OCI-LY1 (cell line): ENCODE data around the gene NOP53.

ENCODE experiments used
- H2AFZ ChIP-seq: fragments of 200-600 bp; sonication (generic), shearing (Covaris generic); 2 replicates; pipeline ENCODE4 v1.6.0; 2014; ENCODE audit warnings: antibody characterized with exemption, mild to moderate bottlenecking, low read length
- H3F3A ChIP-seq: fragments of 200-600 bp; sonication (generic), shearing (Covaris generic); 2 replicates; pipeline ENCODE4 v1.6.0; 2014; ENCODE audit warnings: mild to moderate bottlenecking, antibody characterized with exemption, low read length, moderate library complexity; ENCODE audit not compliant: insufficient read depth
- H3K27ac ChIP-seq: fragments of 200-600 bp; sonication (generic); 2 replicates; pipeline ENCODE4 v1.5.1; 2014; ENCODE audit warnings: low read length, mixed run types, mild to moderate bottlenecking, low read depth; ENCODE audit not compliant: poor library complexity, severe bottlenecking
- H3K27me3 ChIP-seq: fragments of 200-600 bp; sonication (generic); 2 replicates; pipeline ENCODE4 v1.6.0; 2014; ENCODE audit warnings: antibody characterized with exemption, mild to moderate bottlenecking, low read length, moderate library complexity; ENCODE audit not compliant: insufficient read depth
- H3K36me3 ChIP-seq: fragments of 200-600 bp; sonication (generic); 2 replicates; pipeline ENCODE4 v1.6.1; 2014; ENCODE audit warnings: mild to moderate bottlenecking, antibody characterized with exemption, low read length, moderate library complexity, mixed read lengths; ENCODE audit not compliant: insufficient read depth
- H3K4me1 ChIP-seq: fragments of 200-600 bp; sonication (generic); 2 replicates; pipeline ENCODE4 v1.5.1; 2014; ENCODE audit warnings: mild to moderate bottlenecking, low read length, moderate library complexity; ENCODE audit not compliant: insufficient read depth, severe bottlenecking
- H3K4me2 ChIP-seq: fragments of 200-600 bp; sonication (generic), shearing (Covaris generic); 2 replicates; pipeline ENCODE4 v1.6.1; 2014; ENCODE audit warnings: low read length
- H3K4me3 ChIP-seq: fragments of 200-600 bp; sonication (generic); 2 replicates; pipeline ENCODE4 v1.5.1; 2014; ENCODE audit warnings: low read length, low read depth, mild to moderate bottlenecking, mixed read lengths; ENCODE audit not compliant: poor library complexity, severe bottlenecking
- H3K79me2 ChIP-seq: fragments of 200-600 bp; shearing (Covaris generic); 2 replicates; pipeline ENCODE4 v1.6.1; 2016; ENCODE audit warnings: mixed run types, low read length, mixed read lengths; ENCODE audit not compliant: insufficient read depth
- H3K9ac ChIP-seq: fragments of 200-600 bp; sonication (generic), shearing (Covaris generic); 2 replicates; pipeline ENCODE4 v1.6.1; 2014; ENCODE audit warnings: mild to moderate bottlenecking, low read length, mixed read lengths
- H3K9me2 ChIP-seq: fragments of 200-600 bp; sonication (generic), shearing (Covaris generic); 2 replicates; pipeline ENCODE4 v1.6.1; 2014; ENCODE audit warnings: low read depth, mild to moderate bottlenecking, low read length, mixed read lengths
- H3K9me3 ChIP-seq: fragments of 200-600 bp; shearing (Covaris generic); 2 replicates; pipeline ENCODE4 v1.6.1; 2014; ENCODE audit warnings: low read length, mixed read lengths
- H4K20me1 ChIP-seq: fragments of 200-600 bp; sonication (generic), shearing (Covaris generic); 2 replicates; pipeline ENCODE4 v1.6.0; 2016; ENCODE audit warnings: mild to moderate bottlenecking, low read length; ENCODE audit not compliant: insufficient read depth
- CTCF ChIP-seq: fragments of 200-600 bp; sonication (generic), shearing (Covaris generic); IDR thresholded peaks from 2 replicates; pipeline ENCODE4 v1.5.1; 2017; ENCODE audit warnings: mild to moderate bottlenecking, antibody characterized with exemption, low read length, moderate library complexity, mixed read lengths
- EZH2 ChIP-seq: fragments of 200-600 bp; sonication (generic), shearing (Covaris generic); IDR thresholded peaks from 2 replicates; pipeline ENCODE4 v1.8.0; 2017; ENCODE audit warnings: borderline replicate concordance, mixed run types, mild to moderate bottlenecking, antibody characterized with exemption, low read length, moderate library complexity, mixed read lengths

The NOP53 gene

GRCh38 chr19:47765523-47766358, 20.4 kb downstream of the NOP53 start:
- Histone ChIP-seq H3K9me3 (no peaks in the 10 kb centered on the region), H3K79me2 (no peaks in the 10 kb centered on the region), H2AFZ (no peak overlapping the region), H3K4me2 (no peak overlapping the region), H3K4me3 (no peak overlapping the region), H3K27ac (no peak overlapping the region), H3K27me3 (no peaks in the 10 kb centered on the region), H3K36me3 (no peaks in the 10 kb centered on the region), H3K4me1 (peaks cover 12% of the 10 kb centered on the region), H3K9me2 (no peaks in the 10 kb centered on the region), H3F3A (no peaks in the 10 kb centered on the region), H3K9ac (no peak overlapping the region), H4K20me1 (no peaks in the 10 kb centered on the region)
- TF ChIP-seq CTCF (peak; percentile 76), EZH2 (no peak)

GRCh38 chr19:47766359-47766620, 20.9 kb downstream of the NOP53 start:
- Histone ChIP-seq H3K9ac (no peak overlapping the region), H3K36me3 (no peaks in the 10 kb centered on the region), H3K27ac (no peak overlapping the region), H3K9me3 (no peaks in the 10 kb centered on the region), H3K4me3 (no peak overlapping the region), H3K9me2 (no peaks in the 10 kb centered on the region), H4K20me1 (no peaks in the 10 kb centered on the region), H3K4me1 (peaks cover 12% of the 10 kb centered on the region), H3K79me2 (no peaks in the 10 kb centered on the region), H3K4me2 (no peak overlapping the region), H3F3A (no peaks in the 10 kb centered on the region), H2AFZ (no peak overlapping the region), H3K27me3 (no peaks in the 10 kb centered on the region)
- TF ChIP-seq EZH2, result no peak
- no peak for TF ChIP-seq CTCF

- no peak overlapping the region for H3K27ac ChIP-seq
- no peak overlapping the region for H2AFZ ChIP-seq
- H3K9me3 ChIP-seq, result no peaks in the 10 kb centered on the region
- no peaks in the 10 kb centered on the region for H3K9me2 ChIP-seq
- no peak overlapping the region for H3K9ac ChIP-seq
- no peak for TF ChIP-seq CTCF
- no peaks in the 10 kb centered on the region for H3K79me2 ChIP-seq
- H4K20me1 ChIP-seq, result no peaks in the 10 kb centered on the region
- no peaks in the 10 kb centered on the region for H3K27me3 ChIP-seq
- no peaks in the 10 kb centered on the region for H3K36me3 ChIP-seq
- H3K4me1 ChIP-seq, result peaks cover 12% of the 10 kb centered on the region
- no peak overlapping the region for H3K4me2 ChIP-seq
- no peaks in the 10 kb centered on the region for H3F3A ChIP-seq
- H3K4me3 ChIP-seq, result no peak overlapping the region
Observed at GRCh38 chr19:47766670-47767069, 21.3 kb downstream of the NOP53 start.
